Liver (tissue), 3 donors: ENCODE results near the gene ELK1.

Experiments
- ATF3 ChIP-seq: IDR thresholded peaks from 2 replicates; pipeline ENCODE4 v1.6.1; 2016; ENCODE audit warnings: antibody characterized with exemption
- CTCF ChIP-seq: fragments of 150-350 bp; IDR thresholded peaks from 2 replicates; pipeline ENCODE4 v1.5.1; 2017; ENCODE audit warnings: improper control_type of control experiment, low read depth, low read length; ENCODE audit not compliant: missing input control
- FOXA1 ChIP-seq: IDR thresholded peaks from 2 replicates; pipeline ENCODE4 v1.6.1; 2016; ENCODE audit warnings: antibody characterized with exemption
- GABPA ChIP-seq, 2 donors: IDR thresholded peaks in 1 of 2; conservative IDR thresholded peaks in 1 of 2; 2 replicates each; pipeline ENCODE4 v1.6.1; 2016; ENCODE audit warnings: antibody characterized with exemption in 2 of 2, mild to moderate bottlenecking in 1 of 2, moderate library complexity in 1 of 2
- HNF4A ChIP-seq, 2 donors: conservative IDR thresholded peaks; 2 replicates each; pipeline ENCODE4 v1.6.1; 2016; ENCODE audit warnings: antibody characterized with exemption in 2 of 2, mild to moderate bottlenecking in 2 of 2
- JUND ChIP-seq, 2 donors: IDR thresholded peaks; 2 replicates each; pipeline ENCODE4 v1.6.1; 2016; ENCODE audit warnings: antibody characterized with exemption in 2 of 2
- RAD21 ChIP-seq, 2 donors: IDR thresholded peaks; 2 replicates each; pipeline ENCODE4 v1.6.1; 2016; ENCODE audit warnings: antibody characterized with exemption in 2 of 2, mild to moderate bottlenecking in 2 of 2
- REST ChIP-seq: IDR thresholded peaks from 2 replicates; pipeline ENCODE4 v1.6.1; 2016; ENCODE audit warnings: antibody characterized with exemption, mild to moderate bottlenecking
- TAF1 ChIP-seq: conservative IDR thresholded peaks from 2 replicates; pipeline ENCODE4 v1.6.1; 2016; ENCODE audit warnings: antibody characterized with exemption, mild to moderate bottlenecking
- YY1 ChIP-seq: IDR thresholded peaks from 2 replicates; pipeline ENCODE4 v1.6.1; 2016; ENCODE audit warnings: antibody characterized with exemption, mild to moderate bottlenecking
- ZBTB33 ChIP-seq: IDR thresholded peaks from 2 replicates; pipeline ENCODE4 v1.6.1; 2016; ENCODE audit warnings: antibody characterized with exemption
- TF ChIP-seq, protein P1 (sequence below): IDR thresholded peaks from 2 replicates; pipeline ENCODE4 v1.6.1; 2016; ENCODE audit warnings: antibody characterized with exemption
- donor health status: healthy.
- donor health status: healthy.

- TF ChIP-seq CTCF, result no peak
- no peak for TF ChIP-seq TAF1
- peak; percentile 99 for TF ChIP-seq REST
- no peak for TF ChIP-seq GABPA (IDR thresholded peaks at IDR 0.05 in 1 of 2, conservative IDR thresholded peaks at IDR 0.05 in 1 of 2)
- no peak for TF ChIP-seq ATF3
- TF ChIP-seq YY1, result no peak
- TF ChIP-seq ZBTB33, result no peak
- no peak for TF ChIP-seq FOXA1
- TF ChIP-seq RAD21 (IDR thresholded peaks at IDR 0.05), result peak in 1 of 2 donors; percentile 11
- no peak for TF ChIP-seq HNF4A (conservative IDR thresholded peaks at IDR 0.05)
- no peak for TF ChIP-seq JUND (IDR thresholded peaks at IDR 0.05)
- TF ChIP-seq, protein P1, sequence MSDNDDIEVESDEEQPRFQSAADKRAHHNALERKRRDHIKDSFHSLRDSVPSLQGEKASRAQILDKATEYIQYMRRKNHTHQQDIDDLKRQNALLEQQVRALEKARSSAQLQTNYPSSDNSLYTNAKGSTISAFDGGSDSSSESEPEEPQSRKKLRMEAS, result no peak
Observed at GRCh38 chrX:47619486-47620302, 30.7 kb downstream of the ELK1 start, which contains the start of gene SYN1.
